ENCODE results near the gene KIAA1217.

KIAA1217 gene

DNA sequence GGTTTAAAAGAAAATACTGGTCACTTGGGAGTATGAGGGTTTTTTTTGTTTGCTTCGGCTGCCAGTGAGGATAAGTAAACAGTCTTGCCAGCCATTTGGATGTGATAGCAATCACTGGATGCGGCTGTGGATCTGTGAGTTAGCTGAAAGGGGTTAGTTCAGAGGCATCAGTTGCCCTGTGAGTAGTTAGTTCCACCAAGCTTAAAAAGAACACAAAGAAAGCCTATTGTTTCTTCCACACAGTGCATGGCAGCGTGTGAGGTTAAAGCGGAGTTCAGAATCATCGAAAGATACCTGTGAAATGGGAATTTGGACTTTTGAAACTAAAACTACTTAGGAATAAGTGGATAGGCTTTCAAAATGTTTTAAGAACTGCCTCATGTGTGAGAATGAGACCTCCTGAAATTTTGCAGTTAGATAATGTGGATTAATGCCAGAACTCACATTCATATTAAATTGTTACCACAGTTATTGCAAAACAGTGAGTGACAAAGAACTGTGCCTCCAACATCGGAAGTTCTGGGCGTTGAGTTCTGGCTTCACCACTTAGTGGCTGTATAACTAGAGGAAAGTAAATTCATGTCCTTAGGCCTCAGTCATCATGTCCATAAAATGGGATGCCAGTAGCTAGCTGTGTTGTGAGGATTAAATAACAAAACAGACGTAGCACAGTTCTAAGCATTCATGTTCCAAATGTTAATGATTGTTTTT lies 31.3 kb downstream of the KIAA1217 start:
- Histone ChIP-seq H3K4me2 (no peak overlapping the region), H3K4me1 (ENCODE audit: low read depth, poor library complexity, severe bottlenecking) (no peaks in the 10 kb centered on the region), H4K20me1 (ENCODE audit: insufficient read depth) (no peaks in the 10 kb centered on the region), H3K36me3 (ENCODE audit: insufficient read depth) (no peaks in the 10 kb centered on the region), H3K79me2 (ENCODE audit: insufficient read depth, low read depth) (no peaks in the 10 kb centered on the region), H3K27me3 (ENCODE audit: insufficient read depth, low read depth) (no peaks in the 10 kb centered on the region), H3K27ac (no peak overlapping the region), H3K9ac (no peak overlapping the region), H3K4me3 (IDR thresholded peaks at IDR 0.05; ENCODE audit: insufficient read depth, low read depth, low read length) (no peak overlapping the region), H2AFZ (ENCODE audit: low read depth) (no peak overlapping the region)
- TF ChIP-seq, protein P1, sequence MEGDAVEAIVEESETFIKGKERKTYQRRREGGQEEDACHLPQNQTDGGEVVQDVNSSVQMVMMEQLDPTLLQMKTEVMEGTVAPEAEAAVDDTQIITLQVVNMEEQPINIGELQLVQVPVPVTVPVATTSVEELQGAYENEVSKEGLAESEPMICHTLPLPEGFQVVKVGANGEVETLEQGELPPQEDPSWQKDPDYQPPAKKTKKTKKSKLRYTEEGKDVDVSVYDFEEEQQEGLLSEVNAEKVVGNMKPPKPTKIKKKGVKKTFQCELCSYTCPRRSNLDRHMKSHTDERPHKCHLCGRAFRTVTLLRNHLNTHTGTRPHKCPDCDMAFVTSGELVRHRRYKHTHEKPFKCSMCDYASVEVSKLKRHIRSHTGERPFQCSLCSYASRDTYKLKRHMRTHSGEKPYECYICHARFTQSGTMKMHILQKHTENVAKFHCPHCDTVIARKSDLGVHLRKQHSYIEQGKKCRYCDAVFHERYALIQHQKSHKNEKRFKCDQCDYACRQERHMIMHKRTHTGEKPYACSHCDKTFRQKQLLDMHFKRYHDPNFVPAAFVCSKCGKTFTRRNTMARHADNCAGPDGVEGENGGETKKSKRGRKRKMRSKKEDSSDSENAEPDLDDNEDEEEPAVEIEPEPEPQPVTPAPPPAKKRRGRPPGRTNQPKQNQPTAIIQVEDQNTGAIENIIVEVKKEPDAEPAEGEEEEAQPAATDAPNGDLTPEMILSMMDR (conservative IDR thresholded peaks at IDR 0.05; ENCODE audit: low read depth, low read length): no peak

- H3K4me2 ChIP-seq: no peak overlapping the region
- no peaks in the 10 kb centered on the region for H3K36me3 ChIP-seq (ENCODE audit: insufficient read depth)
- H4K20me1 ChIP-seq (ENCODE audit: insufficient read depth): no peaks in the 10 kb centered on the region
- TF ChIP-seq, protein P1 (conservative IDR thresholded peaks at IDR 0.05; ENCODE audit: low read depth, low read length): no peak
- H3K9ac ChIP-seq: no peak overlapping the region
- no peaks in the 10 kb centered on the region for H3K4me1 ChIP-seq (ENCODE audit: low read depth, poor library complexity, severe bottlenecking)
- H3K79me2 ChIP-seq (ENCODE audit: insufficient read depth, low read depth): no peaks in the 10 kb centered on the region
- H3K27ac ChIP-seq: no peak overlapping the region
- no peak overlapping the region for H3K4me3 ChIP-seq (IDR thresholded peaks at IDR 0.05; ENCODE audit: insufficient read depth, low read depth, low read length)
- H3K27me3 ChIP-seq (ENCODE audit: insufficient read depth, low read depth): no peaks in the 10 kb centered on the region
- H2AFZ ChIP-seq (ENCODE audit: low read depth): no peak overlapping the region
These were observed 32.6 kb downstream of the KIAA1217 start for GRCh38 chr10:24241536-24242040.

DNA sequence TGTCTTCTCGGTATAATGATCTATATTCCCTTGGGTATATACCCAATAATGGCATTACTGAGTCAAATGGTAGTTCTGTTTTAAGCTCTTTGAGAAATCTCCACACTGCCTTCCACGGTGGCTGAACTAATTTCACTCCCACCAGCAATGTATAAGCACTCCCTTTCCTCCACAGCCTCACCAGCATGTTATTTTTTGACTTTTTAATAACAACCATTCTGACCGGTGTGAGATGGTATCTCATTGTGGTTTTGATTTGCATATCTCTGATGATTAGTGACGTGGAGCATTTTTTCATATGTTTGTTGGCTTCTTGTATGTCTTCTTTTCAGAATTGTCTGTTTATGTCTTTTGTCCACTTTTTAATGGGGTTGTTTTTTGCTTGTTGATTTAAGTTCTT lies 33.6 kb downstream of the KIAA1217 start:
- Histone ChIP-seq H3K79me2 (ENCODE audit: insufficient read depth, low read depth) (no peaks in the 10 kb centered on the region), H3K27me3 (ENCODE audit: insufficient read depth, low read depth) (no peaks in the 10 kb centered on the region), H3K4me2 (no peak overlapping the region), H3K4me3 (IDR thresholded peaks at IDR 0.05; ENCODE audit: insufficient read depth, low read depth, low read length) (no peak overlapping the region), H3K4me1 (ENCODE audit: low read depth, poor library complexity, severe bottlenecking) (no peaks in the 10 kb centered on the region), H2AFZ (ENCODE audit: low read depth) (no peak overlapping the region), H3K27ac (no peak overlapping the region), H3K36me3 (ENCODE audit: insufficient read depth) (no peaks in the 10 kb centered on the region), H4K20me1 (ENCODE audit: insufficient read depth) (no peaks in the 10 kb centered on the region), H3K9ac (no peak overlapping the region)
- TF ChIP-seq, protein P1 (conservative IDR thresholded peaks at IDR 0.05; ENCODE audit: low read depth, low read length): no peak

DNA sequence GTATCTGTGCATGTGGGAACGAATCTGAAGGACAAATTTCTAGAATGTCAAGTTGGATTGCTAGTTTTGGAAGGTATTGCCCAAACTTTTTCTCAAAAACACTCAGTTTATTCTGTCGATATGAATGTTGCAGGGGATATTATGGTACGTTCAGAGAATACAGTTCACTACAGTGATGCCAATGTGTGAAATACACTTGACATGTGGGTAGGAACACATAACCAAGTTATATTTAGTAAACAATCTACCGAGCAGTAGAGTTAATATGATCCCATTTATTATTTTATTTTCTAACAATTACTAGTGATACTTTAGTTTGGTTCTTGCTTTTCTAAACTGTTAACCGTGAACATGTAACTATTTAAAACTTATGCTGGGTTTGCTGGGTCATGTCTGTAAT lies 37.4 kb downstream of the KIAA1217 start:
- H3K4me1 ChIP-seq (ENCODE audit: low read depth, poor library complexity, severe bottlenecking): no peaks in the 10 kb centered on the region
- H3K4me2 ChIP-seq: no peak overlapping the region
- H3K4me3 ChIP-seq (IDR thresholded peaks at IDR 0.05; ENCODE audit: insufficient read depth, low read depth, low read length): no peak overlapping the region
- no peak overlapping the region for H3K9ac ChIP-seq
- H3K27me3 ChIP-seq (ENCODE audit: insufficient read depth, low read depth): no peaks in the 10 kb centered on the region
- no peaks in the 10 kb centered on the region for H3K79me2 ChIP-seq (ENCODE audit: insufficient read depth, low read depth)
- H2AFZ ChIP-seq (ENCODE audit: low read depth): no peak overlapping the region
- no peaks in the 10 kb centered on the region for H3K36me3 ChIP-seq (ENCODE audit: insufficient read depth)
- no peaks in the 10 kb centered on the region for H4K20me1 ChIP-seq (ENCODE audit: insufficient read depth)
- no peak overlapping the region for H3K27ac ChIP-seq
- TF ChIP-seq, protein P1 (conservative IDR thresholded peaks at IDR 0.05; ENCODE audit: low read depth, low read length): no peak

All from KMS-11 (cell line).